A673 (cell line): ENCODE measurements around the gene MS4A7. TPM values are rescaled to one million over a fixed set of nuclear protein-coding genes. Genes with fewer than 3 reads are reported as not detected.

Experiments
- BruUV-seq: library from RNA; stranded (reverse); fragments of 400-500 nt; replicated peaks from 2 replicates; lab custom pipeline; 2021; lab: Mats Ljungman, UMichigan
- CTCF ChIA-PET: fragments of 300-600 bp; sonication (Branson Sonifier 250); formaldehyde crosslinking; loops from one replicate; lab custom pipeline; 2022; ENCODE audit warnings: antibody characterized with exemption; lab: Charles Lee
- POLR2A ChIA-PET: fragments of 300-600 bp; sonication (Branson Sonifier 250); formaldehyde crosslinking; loops from one replicate; lab custom pipeline; 2022; ENCODE audit warnings: antibody characterized with exemption; ENCODE audit not compliant: low non-redundant PET; lab: Charles Lee
- DNase-seq: peaks from one replicate; pipeline ENCODE4 v3.0.0-alpha.2; 2015; ENCODE audit warnings: low spot score
- H3K27ac ChIP-seq: fragments of 200-600 bp; sonication (generic); 2 replicates; pipeline ENCODE4 v1.5.1; 2016; ENCODE audit warnings: mixed run types, low read depth, mild to moderate bottlenecking, mixed read lengths, antibody characterized with exemption, low read length; ENCODE audit not compliant: poor library complexity, severe bottlenecking
- H3K27me3 ChIP-seq: fragments of 200-600 bp; sonication (generic); replicated peaks from 2 replicates; pipeline ENCODE4 v1.6.1; 2017; ENCODE audit warnings: mixed run types, low read depth, mild to moderate bottlenecking, mixed read lengths, antibody characterized with exemption, low read length; ENCODE audit not compliant: insufficient read depth, poor library complexity
- H3K36me3 ChIP-seq: fragments of 200-600 bp; sonication (generic); 2 replicates; pipeline ENCODE4 v1.6.1; 2016; ENCODE audit warnings: mixed run types, mild to moderate bottlenecking, mixed read lengths, antibody characterized with exemption, low read length; ENCODE audit not compliant: insufficient read depth, poor library complexity, severe bottlenecking
- H3K4me1 ChIP-seq: fragments of 200-600 bp; sonication (generic); 2 replicates; pipeline ENCODE4 v1.6.1; 2017; ENCODE audit warnings: mixed run types, mild to moderate bottlenecking, mixed read lengths, antibody characterized with exemption, low read length; ENCODE audit not compliant: insufficient read depth, poor library complexity, severe bottlenecking
- H3K4me3 ChIP-seq: fragments of 200-600 bp; sonication (generic); 2 replicates; pipeline ENCODE4 v1.5.1; 2016; ENCODE audit warnings: low read depth, mixed run types, mild to moderate bottlenecking, mixed read lengths, low read length; ENCODE audit not compliant: poor library complexity, severe bottlenecking
- H3K9me3 ChIP-seq: fragments of 200-600 bp; sonication (generic); 2 replicates; pipeline ENCODE4 v1.6.1; 2016; ENCODE audit warnings: mixed run types, low read depth, mild to moderate bottlenecking, mixed read lengths, antibody characterized with exemption, low read length; ENCODE audit not compliant: poor library complexity, severe bottlenecking
- EZH2 ChIP-seq: fragments of 200-600 bp; sonication (generic); IDR thresholded peaks from 2 replicates; pipeline ENCODE4 v1.6.1; 2017; ENCODE audit warnings: borderline replicate concordance, low read depth, mild to moderate bottlenecking, mixed read lengths, antibody characterized with exemption, low read length; ENCODE audit not compliant: poor library complexity, severe bottlenecking
- intact Hi-C: fragments of 100-400 bp; cut with micrococcal nuclease; formaldehyde crosslinking; loops from one replicate; pipeline ENCODE4 v1.10.0; 2022; ENCODE audit not compliant: unreplicated experiment
- total RNA-seq: library from RNA; stranded (reverse); gene quantifications from 2 replicates; pipeline ENCODE4 v1.2.3, GENCODE V29; 2021
- TF ChIP-seq, protein P1 (sequence below): fragments of 300-800, 200-600 bp; sonication (generic); conservative IDR thresholded peaks from 2 replicates; pipeline ENCODE4 v1.5.1; 2017; ENCODE audit warnings: low read depth, mild to moderate bottlenecking, antibody characterized with exemption, low read length, moderate library complexity, mixed read lengths

Gene MS4A7
- total RNA-seq, 1 experiment from 2014 or later: not detected

DNA sequence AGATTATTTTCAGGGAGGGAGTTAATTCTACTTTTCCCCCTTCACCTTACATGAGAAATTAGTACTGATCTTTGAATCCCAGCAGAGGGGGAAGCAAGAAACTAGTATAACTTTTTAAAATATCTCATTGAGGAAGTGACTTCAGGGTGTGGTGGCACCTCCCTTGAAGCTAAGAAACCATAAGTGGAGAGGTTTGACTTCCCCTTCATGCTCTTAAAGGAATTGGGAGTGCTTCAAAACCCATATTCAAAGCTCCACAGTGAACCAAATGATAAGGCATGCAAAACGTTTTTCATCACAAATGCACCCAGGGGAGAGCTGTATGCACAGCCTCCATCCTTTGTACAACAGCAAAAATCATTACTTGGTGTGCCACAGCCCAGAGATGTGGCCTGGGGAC is 18.5 kb downstream of the MS4A7 start:
- BruUV-seq: no TSS peak
- intact Hi-C loops: no loop called here
- TF ChIP-seq EZH2: no peak
- TF ChIP-seq, protein P1, sequence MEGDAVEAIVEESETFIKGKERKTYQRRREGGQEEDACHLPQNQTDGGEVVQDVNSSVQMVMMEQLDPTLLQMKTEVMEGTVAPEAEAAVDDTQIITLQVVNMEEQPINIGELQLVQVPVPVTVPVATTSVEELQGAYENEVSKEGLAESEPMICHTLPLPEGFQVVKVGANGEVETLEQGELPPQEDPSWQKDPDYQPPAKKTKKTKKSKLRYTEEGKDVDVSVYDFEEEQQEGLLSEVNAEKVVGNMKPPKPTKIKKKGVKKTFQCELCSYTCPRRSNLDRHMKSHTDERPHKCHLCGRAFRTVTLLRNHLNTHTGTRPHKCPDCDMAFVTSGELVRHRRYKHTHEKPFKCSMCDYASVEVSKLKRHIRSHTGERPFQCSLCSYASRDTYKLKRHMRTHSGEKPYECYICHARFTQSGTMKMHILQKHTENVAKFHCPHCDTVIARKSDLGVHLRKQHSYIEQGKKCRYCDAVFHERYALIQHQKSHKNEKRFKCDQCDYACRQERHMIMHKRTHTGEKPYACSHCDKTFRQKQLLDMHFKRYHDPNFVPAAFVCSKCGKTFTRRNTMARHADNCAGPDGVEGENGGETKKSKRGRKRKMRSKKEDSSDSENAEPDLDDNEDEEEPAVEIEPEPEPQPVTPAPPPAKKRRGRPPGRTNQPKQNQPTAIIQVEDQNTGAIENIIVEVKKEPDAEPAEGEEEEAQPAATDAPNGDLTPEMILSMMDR: no peak
- Histone ChIP-seq H3K4me1 (no peaks in the 10 kb centered on the region), H3K36me3 (no peaks in the 10 kb centered on the region), H3K27ac (no peak overlapping the region), H3K27me3 (no peaks in the 10 kb centered on the region), H3K4me3 (no peak overlapping the region), H3K9me3 (no peaks in the 10 kb centered on the region)
- DNase-seq: no peak
- ChIA-PET POLR2A (no interaction called here), CTCF (no interaction called here)

GRCh38 chr11:60420015-60420414 is 41.7 kb downstream of the MS4A7 start:
- CTCF ChIA-PET: no interaction called here
- H3K27me3 ChIP-seq: no peaks in the 10 kb centered on the region
- H3K9me3 ChIP-seq: no peaks in the 10 kb centered on the region
- no peak for DNase-seq
- H3K27ac ChIP-seq: no peak overlapping the region
- no TSS peak for BruUV-seq
- H3K36me3 ChIP-seq: no peaks in the 10 kb centered on the region
- no peak for TF ChIP-seq EZH2
- TF ChIP-seq, protein P1: no peak
- POLR2A ChIA-PET: no interaction called here
- intact Hi-C loops: no loop called here
- no peak overlapping the region for H3K4me3 ChIP-seq
- H3K4me1 ChIP-seq: no peaks in the 10 kb centered on the region

GRCh38 chr11:60422609-60423008 is 44.3 kb downstream of the MS4A7 start:
- no peak for DNase-seq
- no peaks in the 10 kb centered on the region for H3K9me3 ChIP-seq
- CTCF ChIA-PET: no interaction called here
- POLR2A ChIA-PET: no interaction called here
- no TSS peak for BruUV-seq
- intact Hi-C loops: no loop called here
- H3K4me1 ChIP-seq: no peaks in the 10 kb centered on the region
- TF ChIP-seq, protein P1: no peak
- no peak for TF ChIP-seq EZH2
- no peaks in the 10 kb centered on the region for H3K36me3 ChIP-seq
- no peaks in the 10 kb centered on the region for H3K27me3 ChIP-seq
- H3K4me3 ChIP-seq: no peak overlapping the region
- H3K27ac ChIP-seq: no peak overlapping the region
